ENCODE data around the gene CCR1.

The CCR1 gene

DNA sequence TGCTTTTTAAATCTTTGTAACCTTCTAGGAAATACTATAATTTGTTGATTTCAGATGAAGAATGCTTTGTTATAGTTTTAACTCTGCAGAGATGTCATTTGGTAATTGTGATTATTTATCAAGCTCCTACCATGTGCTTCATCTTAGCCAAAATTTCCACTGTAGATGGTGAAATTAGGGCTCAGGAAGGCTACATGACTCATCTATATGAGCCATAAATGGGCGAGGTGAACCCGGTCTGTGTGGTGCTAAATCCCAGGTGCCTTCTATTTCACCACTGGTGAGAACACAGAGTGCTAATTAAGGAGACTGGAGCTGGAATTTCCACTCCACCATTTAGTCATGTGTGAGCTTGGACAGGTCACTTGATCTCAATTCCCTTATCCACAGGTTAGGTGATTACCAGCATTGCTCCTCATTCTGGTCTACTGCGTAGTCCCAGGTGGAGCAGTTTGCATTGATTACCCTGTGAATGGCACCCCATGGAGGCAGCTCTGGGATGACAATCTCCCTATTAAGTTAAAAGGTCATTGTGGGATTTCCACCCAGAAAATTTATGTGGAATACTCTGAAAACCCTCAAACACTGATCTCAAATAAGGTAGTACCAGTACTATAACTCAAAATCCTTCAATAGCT is 31.3 kb upstream of the CCR1 start:
- Mint-ChIP-seq H3K4me1 (no peaks in the 10 kb centered on the region), H3K36me3 (ENCODE audit: low read depth) (no peaks in the 10 kb centered on the region), H3K27me3 (ENCODE audit: low read depth, poor library complexity) (peaks cover 17% of the 10 kb centered on the region), H3K27ac (no peak overlapping the region), H3K9me3 (no peaks in the 10 kb centered on the region), H3K4me3 (no peak overlapping the region)
- TF ChIP-seq, protein P1, sequence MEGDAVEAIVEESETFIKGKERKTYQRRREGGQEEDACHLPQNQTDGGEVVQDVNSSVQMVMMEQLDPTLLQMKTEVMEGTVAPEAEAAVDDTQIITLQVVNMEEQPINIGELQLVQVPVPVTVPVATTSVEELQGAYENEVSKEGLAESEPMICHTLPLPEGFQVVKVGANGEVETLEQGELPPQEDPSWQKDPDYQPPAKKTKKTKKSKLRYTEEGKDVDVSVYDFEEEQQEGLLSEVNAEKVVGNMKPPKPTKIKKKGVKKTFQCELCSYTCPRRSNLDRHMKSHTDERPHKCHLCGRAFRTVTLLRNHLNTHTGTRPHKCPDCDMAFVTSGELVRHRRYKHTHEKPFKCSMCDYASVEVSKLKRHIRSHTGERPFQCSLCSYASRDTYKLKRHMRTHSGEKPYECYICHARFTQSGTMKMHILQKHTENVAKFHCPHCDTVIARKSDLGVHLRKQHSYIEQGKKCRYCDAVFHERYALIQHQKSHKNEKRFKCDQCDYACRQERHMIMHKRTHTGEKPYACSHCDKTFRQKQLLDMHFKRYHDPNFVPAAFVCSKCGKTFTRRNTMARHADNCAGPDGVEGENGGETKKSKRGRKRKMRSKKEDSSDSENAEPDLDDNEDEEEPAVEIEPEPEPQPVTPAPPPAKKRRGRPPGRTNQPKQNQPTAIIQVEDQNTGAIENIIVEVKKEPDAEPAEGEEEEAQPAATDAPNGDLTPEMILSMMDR (IDR thresholded peaks at IDR 0.05) = no peak
- no peak for DNase-seq

DNA sequence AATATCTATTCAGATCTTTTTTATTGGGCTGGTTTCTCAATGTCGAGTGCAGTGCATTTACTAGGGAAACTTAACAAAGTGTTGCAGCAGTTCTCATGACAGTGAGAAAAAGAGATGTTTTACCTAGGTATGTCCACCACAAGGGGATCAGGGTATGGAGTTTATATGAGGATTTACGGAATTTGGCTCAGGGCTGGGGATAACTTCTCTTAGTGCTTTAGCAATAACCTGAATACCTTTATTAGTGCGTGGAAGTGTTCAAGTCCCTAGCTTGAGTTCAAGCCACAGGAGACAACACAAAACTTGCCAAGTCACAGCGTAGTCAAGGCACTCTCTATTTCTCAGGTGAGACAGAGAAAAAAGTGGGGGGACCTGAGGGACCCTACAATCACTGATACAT is 30.3 kb upstream of the CCR1 start:
- no peaks in the 10 kb centered on the region for H3K36me3 Mint-ChIP-seq (ENCODE audit: low read depth)
- TF ChIP-seq, protein P1 (IDR thresholded peaks at IDR 0.05) = no peak
- no peak for DNase-seq
- no peaks in the 10 kb centered on the region for H3K9me3 Mint-ChIP-seq
- H3K27me3 Mint-ChIP-seq (ENCODE audit: low read depth, poor library complexity) = peaks cover 17% of the 10 kb centered on the region
- H3K27ac Mint-ChIP-seq = no peak overlapping the region
- H3K4me1 Mint-ChIP-seq = no peaks in the 10 kb centered on the region
- no peak overlapping the region for H3K4me3 Mint-ChIP-seq

DNA sequence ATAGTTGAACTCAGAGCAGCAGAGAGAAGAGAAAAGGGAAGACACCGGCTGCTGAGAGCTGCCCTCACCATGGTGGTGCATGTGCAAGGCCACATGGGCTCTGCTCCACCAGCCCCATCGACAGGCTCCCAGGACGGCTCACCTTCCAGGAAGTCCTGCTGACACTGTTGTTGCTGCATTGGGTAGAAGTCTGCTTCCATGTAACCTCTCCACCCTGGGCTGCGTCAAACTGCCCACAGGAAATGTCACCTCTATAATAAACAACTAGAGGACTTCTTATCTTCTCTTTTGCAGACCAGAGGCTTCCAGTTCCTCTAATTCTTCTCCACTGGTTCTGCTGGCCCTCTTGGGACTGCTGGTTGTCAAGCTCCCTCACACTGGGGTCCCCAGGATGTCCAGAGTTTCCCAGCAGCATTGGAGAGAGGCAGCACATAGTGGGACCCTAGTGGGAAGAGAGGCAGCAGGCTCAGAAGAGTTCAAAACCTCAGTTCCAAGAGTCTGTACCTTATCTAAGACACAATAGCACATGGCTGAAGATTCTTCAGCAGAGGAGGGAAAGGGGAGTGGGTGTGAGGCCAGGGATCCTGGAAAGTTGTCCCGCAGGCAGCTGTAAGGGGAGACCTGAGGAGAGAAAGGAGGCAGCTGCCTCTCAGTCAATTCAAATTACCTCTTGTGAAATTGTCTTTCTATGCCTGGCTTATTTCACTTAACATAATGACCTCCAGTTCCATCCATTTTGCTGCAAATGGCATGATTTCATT is 28.4 kb upstream of the CCR1 start:
- no peaks in the 10 kb centered on the region for H3K36me3 Mint-ChIP-seq (ENCODE audit: low read depth)
- DNase-seq = no peak
- H3K4me1 Mint-ChIP-seq = no peaks in the 10 kb centered on the region
- H3K9me3 Mint-ChIP-seq = no peaks in the 10 kb centered on the region
- TF ChIP-seq, protein P1 (IDR thresholded peaks at IDR 0.05) = no peak
- no peak overlapping the region for H3K27ac Mint-ChIP-seq
- no peak overlapping the region for H3K4me3 Mint-ChIP-seq
- H3K27me3 Mint-ChIP-seq (ENCODE audit: low read depth, poor library complexity) = peaks cover 17% of the 10 kb centered on the region

DNA sequence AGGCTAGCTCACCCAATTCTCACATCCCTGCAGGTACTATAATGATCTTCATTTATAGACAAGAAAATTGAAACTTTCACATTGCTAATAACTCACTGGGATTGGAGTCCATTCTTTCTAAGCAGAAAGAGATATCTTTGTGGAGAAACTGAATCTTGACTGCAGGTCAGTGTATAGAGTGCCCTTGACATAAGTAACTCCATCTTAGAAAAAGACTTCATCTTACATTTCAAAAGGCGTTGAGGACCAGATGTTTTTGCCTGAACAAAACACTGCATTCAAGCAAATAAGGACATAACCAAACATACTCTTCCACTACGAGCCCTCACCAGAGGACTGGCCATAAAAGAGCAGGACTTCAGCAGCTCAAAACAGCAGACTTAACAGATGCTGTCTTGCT is 27.3 kb upstream of the CCR1 start:
- Mint-ChIP-seq H3K4me1 (no peaks in the 10 kb centered on the region), H3K27me3 (ENCODE audit: low read depth, poor library complexity) (peaks cover 15% of the 10 kb centered on the region), H3K9me3 (no peaks in the 10 kb centered on the region), H3K4me3 (no peak overlapping the region), H3K27ac (no peak overlapping the region), H3K36me3 (ENCODE audit: low read depth) (no peaks in the 10 kb centered on the region)
- DNase-seq = no peak
- TF ChIP-seq, protein P1 (IDR thresholded peaks at IDR 0.05) = no peak

DNA sequence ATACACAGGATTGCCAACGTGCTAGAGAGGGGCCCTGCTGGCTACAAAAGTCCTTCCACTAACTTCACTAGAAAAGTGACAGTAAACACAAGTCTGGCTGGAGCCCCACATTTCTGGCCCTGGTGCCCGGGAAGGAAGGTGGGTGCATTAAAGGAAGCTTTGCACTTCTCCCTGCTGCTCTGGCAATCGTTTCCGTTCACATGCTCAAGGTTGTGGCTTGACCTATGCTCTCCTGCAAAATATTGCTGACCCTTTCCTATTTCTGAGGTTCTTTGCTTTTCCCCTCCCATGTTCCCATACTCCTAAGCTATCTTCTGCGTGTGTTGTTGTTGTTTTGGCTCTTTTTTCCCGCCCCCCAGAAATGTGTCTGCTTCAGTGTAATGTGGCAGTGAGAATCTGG is 25.1 kb upstream of the CCR1 start:
- no peaks in the 10 kb centered on the region for H3K4me1 Mint-ChIP-seq
- H3K9me3 Mint-ChIP-seq = no peaks in the 10 kb centered on the region
- H3K4me3 Mint-ChIP-seq = no peak overlapping the region

More for the DNA sequence above, 25.1 kb upstream of the CCR1 start:
- TF ChIP-seq, protein P1 (IDR thresholded peaks at IDR 0.05) = no peak
- H3K27ac Mint-ChIP-seq = no peak overlapping the region
- H3K27me3 Mint-ChIP-seq (ENCODE audit: low read depth, poor library complexity) = peaks cover 16% of the 10 kb centered on the region
- DNase-seq = no peak
- no peaks in the 10 kb centered on the region for H3K36me3 Mint-ChIP-seq (ENCODE audit: low read depth)

Data from nephron progenitor cell (in vitro differentiated cells).